Effector CD4-positive, alpha-beta T cell (primary cell): ENCODE results near the gene SORL1-AS1.

Source experiments
- DNase-seq: peaks from one replicate; pipeline ENCODE4 v3.0.0-alpha.2; 2020

SORL1-AS1 gene

GRCh38 chr11:121452609-121453150, at the start of gene SORL1-AS1:
Gene SORL1-AS1 (minus strand): TSS chr11:121452967.
- peak; percentile 63 for DNase-seq

GRCh38 chr11:121500717-121501116, 48.0 kb upstream of the SORL1-AS1 start:
- DNase-seq: no peak

GRCh38 chr11:121500275-121500674, 47.5 kb upstream of the SORL1-AS1 start:
- no peak for DNase-seq

GRCh38 chr11:121499405-121499804, 46.6 kb upstream of the SORL1-AS1 start:
- DNase-seq: no peak

GRCh38 chr11:121497176-121497998, 44.6 kb upstream of the SORL1-AS1 start:
- no peak for DNase-seq

GRCh38 chr11:121494355-121495099, 41.8 kb upstream of the SORL1-AS1 start:
- DNase-seq: no peak

GRCh38 chr11:121489823-121490222, 37.1 kb upstream of the SORL1-AS1 start:
- no peak for DNase-seq

GRCh38 chr11:121488641-121489040, 35.9 kb upstream of the SORL1-AS1 start:
- no peak for DNase-seq

GRCh38 chr11:121488170-121488569, 35.4 kb upstream of the SORL1-AS1 start:
- no peak for DNase-seq

- no peak for DNase-seq
These were observed 34.4 kb upstream of the SORL1-AS1 start for GRCh38 chr11:121487191-121487590.

- DNase-seq: no peak
These were observed 33.3 kb upstream of the SORL1-AS1 start for GRCh38 chr11:121486054-121486453.

GRCh38 chr11:121485216-121485615, 32.4 kb upstream of the SORL1-AS1 start:
- no peak for DNase-seq

GRCh38 chr11:121483805-121484480, 31.2 kb upstream of the SORL1-AS1 start:
- no peak for DNase-seq

- DNase-seq: peak; percentile 61
These were observed 29.7 kb upstream of the SORL1-AS1 start for GRCh38 chr11:121482231-121483129.

GRCh38 chr11:121481484-121482230, 28.9 kb upstream of the SORL1-AS1 start:
- DNase-seq: peak; percentile 46

GRCh38 chr11:121479698-121480238, 27.0 kb upstream of the SORL1-AS1 start:
- DNase-seq: no peak

GRCh38 chr11:121478895-121479697, 26.3 kb upstream of the SORL1-AS1 start:
- DNase-seq: no peak

GRCh38 chr11:121478226-121478894, 25.6 kb upstream of the SORL1-AS1 start:
- no peak for DNase-seq

GRCh38 chr11:121476379-121477032, 23.7 kb upstream of the SORL1-AS1 start:
- no peak for DNase-seq
